CD8-positive, alpha-beta T cell (primary cell): ENCODE data around the gene C1QTNF12. TPM values are rescaled to one million over a fixed set of nuclear protein-coding genes. Genes with fewer than 3 reads are reported as not detected.

Experiments used
- microRNA-seq: library from miRNA; unstranded; fragments of <30 nt; microRNA quantifications from one replicate; pipeline ENCODE4 v1.2.0, GENCODE V29; 2022; ENCODE audit warnings: borderline microRNAs expressed
- total RNA-seq, 46 experiments: library from RNA in 2 of 46; stranded (reverse) in 2 of 46; gene quantifications; one replicate each; pipeline ENCODE4 v1.2.3 and lab custom pipeline; 2021 to 2026

C1QTNF12 gene
- total RNA-seq, 2 experiments from 2014 or later, result 3.2 to 5.1 TPM

Small RNA genes within 50 kb of the gene (microRNA-seq; reads per million reads assigned to microRNA genes)
- 0.51 reads per million for gene MIR6726

Other genes starting within 250 kb of the C1QTNF12 start
- gene HES4, start 246.6 kb downstream of the C1QTNF12 start, total RNA-seq, result 10 to 100 TPM; 26.0 to 30.9 TPM
- 10 to 100 TPM; 56.4 to 58.4 TPM for gene ISG15, start 233.2 kb downstream of the C1QTNF12 start, total RNA-seq
- gene AGRN, start 226.6 kb downstream of the C1QTNF12 start, total RNA-seq, result 10 to 100 TPM; 12.1 to 14.0 TPM
- gene RNF223, start 172.4 kb downstream of the C1QTNF12 start, total RNA-seq, result not detected
- 10 to 100 TPM; 14.3 to 17.6 TPM for gene C1orf159, start 130.6 kb downstream of the C1QTNF12 start, total RNA-seq
- gene TTLL10, start 72.8 kb downstream of the C1QTNF12 start, total RNA-seq, result not detected
- gene TNFRSF18, start 40.1 kb downstream of the C1QTNF12 start, total RNA-seq, result 1 to 10 TPM; 4.2 to 4.6 TPM
- gene TNFRSF4, start 32.6 kb downstream of the C1QTNF12 start, total RNA-seq, result 1 to 10 TPM; 2.4 to 3.2 TPM
- gene SDF4, start 14.7 kb downstream of the C1QTNF12 start, total RNA-seq, result 10 to 100 TPM; 66.6 to 70.3 TPM
- gene B3GALT6, start 14.5 kb downstream of the C1QTNF12 start, total RNA-seq, result 1 to 10 TPM; 5.5 to 5.6 TPM
- 10 to 100 TPM; 46.4 to 50.7 TPM for gene UBE2J2, start 27.1 kb upstream of the C1QTNF12 start, total RNA-seq
- gene SCNN1D, start 33.7 kb upstream of the C1QTNF12 start, total RNA-seq, result 10 to 100 TPM; 11.4 to 13.9 TPM
- 10 to 100 TPM; 46.6 to 47.5 TPM for gene ACAP3, start 61.2 kb upstream of the C1QTNF12 start, total RNA-seq
- gene PUSL1, start 61.9 kb upstream of the C1QTNF12 start, total RNA-seq, result 10 to 100 TPM; 17.1 to 17.5 TPM
- 100 to 1,000 TPM; 139 to 156 TPM for gene INTS11, start 77.9 kb upstream of the C1QTNF12 start, total RNA-seq
- 1 to 10 TPM; 7.3 to 7.9 TPM for gene CPTP, start 78.1 kb upstream of the C1QTNF12 start, total RNA-seq
- under 1 TPM; 0.58 to 0.73 TPM for gene TAS1R3, start 84.6 kb upstream of the C1QTNF12 start, total RNA-seq
- gene DVL1, start 102.7 kb upstream of the C1QTNF12 start, total RNA-seq, result 10 to 100 TPM; 44.5 to 45.5 TPM
- 1 to 10 TPM; 7.5 to 9.3 TPM for gene MXRA8, start 111.8 kb upstream of the C1QTNF12 start, total RNA-seq
- 10 to 100 TPM; 58.4 to 62.6 TPM for gene AURKAIP1, start 128.5 kb upstream of the C1QTNF12 start, total RNA-seq
- 100 to 1,000 TPM; 307 to 328 TPM for gene CCNL2, start 152.6 kb upstream of the C1QTNF12 start, total RNA-seq
- gene MRPL20, start 160.6 kb upstream of the C1QTNF12 start, total RNA-seq, result 10 to 100 TPM; 92.6 to 92.7 TPM
- gene ANKRD65, start 174.6 kb upstream of the C1QTNF12 start, total RNA-seq, result not detected
- not detected for gene VWA1, start 189.0 kb upstream of the C1QTNF12 start, total RNA-seq
- gene ATAD3C, start 203.0 kb upstream of the C1QTNF12 start, total RNA-seq, result under 1 TPM; 0.79 to 0.89 TPM
- gene ATAD3B, start 225.0 kb upstream of the C1QTNF12 start, total RNA-seq, result 10 to 100 TPM; 55.4 to 69.6 TPM